Measurements from ENCODE around the gene FGFR3. TPM values are rescaled to one million over a fixed set of nuclear protein-coding genes. Genes with fewer than 3 reads are reported as not detected.
"Not testable (repeated sequence)": the region's sequence is repeated elsewhere in the genome, so short reads cannot be mapped to it uniquely, and the experiment has no call there.

The FGFR3 gene
- total RNA-seq, 1 experiment from 2014 or later: 10.2 TPM

DNA sequence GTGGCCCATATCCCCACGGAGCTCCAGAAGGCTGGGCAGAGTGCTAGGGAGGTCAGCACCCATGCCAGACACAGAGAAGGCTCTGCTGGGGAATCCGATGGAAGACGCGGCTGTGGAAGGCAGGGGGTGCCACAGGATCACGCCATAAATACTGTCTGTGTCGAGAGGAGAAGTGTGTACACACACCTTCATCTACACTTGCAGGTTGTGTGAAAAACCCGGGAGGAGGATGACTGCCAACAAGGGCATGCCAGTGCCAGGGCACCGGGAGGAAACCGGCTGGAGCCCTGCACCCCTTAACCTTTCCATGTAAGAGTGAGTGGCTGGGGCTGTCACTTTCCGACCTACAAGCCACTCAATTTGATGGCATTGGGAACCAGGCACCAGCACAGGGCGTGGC lies 31.7 kb downstream of the FGFR3 start:
- no peak for DNase-seq (ENCODE audit: low read depth in 1 of 2, low spot score in 2 of 2)
- H3K27me3 ChIP-seq (replicated peaks): no peaks in the 10 kb centered on the region
- no peaks in the 10 kb centered on the region for H3K4me1 ChIP-seq (replicated peaks)
- no peak overlapping the region for H3K27ac ChIP-seq
- no peaks in the 10 kb centered on the region for H3K9me3 ChIP-seq (replicated peaks)
- H3K4me3 ChIP-seq: no peak overlapping the region
- H3K36me3 ChIP-seq: 0 out of 2 replicates have a peak, but pooled peaks cover 3% of the 10 kb centered on the region

DNA sequence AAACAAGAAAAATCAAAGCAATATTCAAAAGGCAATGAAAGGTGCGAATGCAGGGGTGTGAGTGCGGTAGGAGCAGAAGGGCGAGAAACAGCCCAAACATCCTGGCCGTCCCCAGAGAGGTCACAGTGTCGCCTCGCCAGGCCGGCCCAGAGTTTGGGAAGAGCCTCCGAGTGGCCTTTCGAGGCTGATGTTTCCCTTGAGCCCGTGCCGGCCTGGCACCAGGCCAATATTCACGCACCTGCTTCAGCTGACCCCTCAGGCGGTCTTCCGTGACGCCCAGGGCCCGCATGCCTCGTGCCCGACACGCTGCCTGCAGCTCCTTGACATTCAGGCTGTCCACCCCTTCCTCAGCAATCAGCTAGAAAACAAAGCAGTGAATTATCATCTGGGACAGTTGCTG lies 32.2 kb downstream of the FGFR3 start:
- no peaks in the 10 kb centered on the region for H3K9me3 ChIP-seq (replicated peaks)
- no peaks in the 10 kb centered on the region for H3K27me3 ChIP-seq (replicated peaks)
- H3K4me1 ChIP-seq (replicated peaks): no peaks in the 10 kb centered on the region
- DNase-seq (ENCODE audit: low read depth in 1 of 2, low spot score in 2 of 2): no peak
- no peak overlapping the region for H3K4me3 ChIP-seq
- 0 out of 2 replicates have a peak, but pooled peaks cover 3% of the 10 kb centered on the region for H3K36me3 ChIP-seq
- H3K27ac ChIP-seq: no peak overlapping the region

DNA sequence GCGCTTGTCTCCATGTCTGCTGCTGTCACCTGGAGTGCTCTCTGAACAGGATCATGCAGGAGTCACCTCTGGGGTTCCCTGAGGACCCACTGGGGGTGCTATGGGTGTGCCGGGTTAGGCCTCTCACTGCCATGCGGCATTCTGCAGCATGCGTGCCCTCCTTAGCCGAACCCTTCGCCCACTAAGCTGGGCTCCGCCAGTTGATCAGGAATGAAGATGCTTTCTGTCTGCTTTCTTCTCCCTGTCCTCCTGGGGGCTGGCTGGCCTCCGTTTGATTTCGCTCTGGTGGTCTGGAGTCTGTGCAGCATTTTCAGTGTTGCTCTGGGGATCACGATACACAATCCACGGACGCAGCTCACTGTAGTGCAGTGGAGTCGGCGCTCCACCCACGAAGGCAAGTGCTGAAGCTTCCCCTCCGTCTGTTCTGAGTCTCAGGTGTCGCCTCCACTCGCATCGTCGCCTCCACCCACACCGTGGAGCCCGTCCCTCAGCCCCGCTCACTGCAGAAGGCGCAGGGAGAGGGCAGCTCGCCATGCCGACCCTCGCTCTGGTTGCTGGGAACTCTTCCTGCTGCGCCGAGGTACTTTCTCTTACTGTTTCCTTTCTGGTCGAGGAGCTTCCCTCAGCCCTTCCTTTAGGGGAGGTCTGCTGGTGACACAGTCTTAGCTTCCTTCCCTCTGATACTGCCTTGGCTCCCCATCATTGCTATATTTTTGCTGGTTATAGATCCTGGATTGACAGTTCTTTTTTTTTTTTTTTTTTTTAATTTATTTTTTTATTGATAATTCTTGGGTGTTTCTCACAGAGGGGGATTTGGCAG lies 33.6 kb downstream of the FGFR3 start:
- no peaks in the 10 kb centered on the region for H3K4me1 ChIP-seq (replicated peaks)
- H3K27me3 ChIP-seq (replicated peaks): no peaks in the 10 kb centered on the region
- H3K36me3 ChIP-seq: peaks cover 7% of the 10 kb centered on the region; the same call in 1 of the 2 replicates
- no peak overlapping the region for H3K27ac ChIP-seq
- no peak for DNase-seq (ENCODE audit: low read depth in 1 of 2, low spot score in 2 of 2)
- H3K9me3 ChIP-seq (replicated peaks): no peaks in the 10 kb centered on the region
- no peak overlapping the region for H3K4me3 ChIP-seq

DNA sequence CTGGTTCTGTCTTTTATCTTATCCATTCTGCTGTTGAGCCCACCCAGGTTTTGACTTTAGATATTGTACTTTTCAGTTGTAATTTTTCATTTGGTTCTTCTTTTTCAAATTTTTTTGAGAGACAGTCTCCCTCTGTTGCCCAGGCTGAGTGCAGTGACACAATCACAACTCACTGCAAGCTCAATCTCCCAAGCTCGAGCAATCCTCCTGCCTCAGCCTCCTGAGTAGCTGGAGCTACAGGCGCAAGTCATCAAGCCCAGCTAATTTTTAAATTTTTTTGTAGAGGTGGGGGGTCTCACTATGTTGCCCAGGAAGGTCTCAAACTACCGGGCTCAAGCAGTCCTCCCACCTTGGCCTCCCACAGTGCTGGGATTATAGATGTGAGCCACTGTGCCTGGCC lies 37.1 kb downstream of the FGFR3 start:
- no peaks in the 10 kb centered on the region for H3K27me3 ChIP-seq (replicated peaks)
- H3K4me3 ChIP-seq: no peak overlapping the region
- H3K27ac ChIP-seq: no peak overlapping the region
- DNase-seq (ENCODE audit: low read depth in 1 of 2, low spot score in 2 of 2): no peak
- H3K36me3 ChIP-seq: peaks cover 16% of the 10 kb centered on the region
- H3K4me1 ChIP-seq (replicated peaks): no peaks in the 10 kb centered on the region
- H3K9me3 ChIP-seq (replicated peaks): no peaks in the 10 kb centered on the region

DNA sequence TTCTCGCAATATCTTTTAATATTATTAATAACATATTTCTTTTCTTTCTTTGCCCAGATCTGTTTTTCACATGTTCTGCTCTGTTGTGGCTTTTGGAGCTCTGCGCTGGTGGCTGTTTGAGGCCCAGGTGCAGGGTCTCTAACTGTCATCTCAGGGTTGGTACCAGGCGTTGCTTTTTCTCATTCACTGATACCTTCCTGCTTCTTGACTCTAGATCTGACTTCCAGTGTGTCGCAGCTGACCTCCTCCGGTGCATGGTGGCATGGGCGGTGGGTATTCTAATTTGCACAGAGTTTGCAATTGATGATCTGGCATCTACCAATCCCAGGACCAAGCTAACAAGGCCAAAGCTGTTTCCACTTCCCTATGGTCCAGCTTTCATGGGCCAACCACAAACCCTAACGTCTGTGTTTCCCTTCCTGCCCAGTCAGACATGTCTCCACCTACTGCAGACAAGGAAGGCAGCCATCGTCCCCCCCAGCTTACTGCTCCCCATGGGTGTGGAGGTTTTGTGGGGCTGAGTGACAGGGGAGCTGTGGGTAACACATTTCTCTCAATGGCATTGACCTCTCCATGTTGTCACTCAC lies 37.6 kb downstream of the FGFR3 start:
- Histone ChIP-seq H3K4me3 (no peak overlapping the region), H3K27me3 (replicated peaks) (no peaks in the 10 kb centered on the region), H3K36me3 (peaks cover 16% of the 10 kb centered on the region), H3K4me1 (replicated peaks) (no peaks in the 10 kb centered on the region), H3K9me3 (replicated peaks) (no peaks in the 10 kb centered on the region), H3K27ac (no peak overlapping the region)
- no peak for DNase-seq (ENCODE audit: low read depth in 1 of 2, low spot score in 2 of 2)

DNA sequence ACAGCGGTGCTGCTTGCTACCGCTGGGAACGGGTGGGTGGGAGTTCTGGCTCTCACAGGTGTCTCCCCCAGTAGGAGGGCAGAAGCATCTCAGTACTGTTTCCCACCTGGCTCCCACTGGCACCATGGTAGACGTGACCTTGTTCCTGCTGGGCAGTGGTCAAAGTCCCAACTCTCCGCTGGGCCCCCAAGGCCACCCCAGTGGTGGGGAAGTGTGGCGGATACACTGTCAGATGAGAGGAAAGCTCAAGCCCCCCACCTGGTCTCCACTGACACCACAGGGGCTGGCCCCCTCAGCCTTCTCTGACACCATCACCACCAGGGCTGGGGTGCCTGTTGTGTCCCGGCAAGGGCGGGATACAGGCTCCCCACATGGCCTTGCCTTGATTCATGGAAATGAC lies 38.2 kb downstream of the FGFR3 start:
- H3K4me1 ChIP-seq (replicated peaks): no peaks in the 10 kb centered on the region
- H3K9me3 ChIP-seq (replicated peaks): no peaks in the 10 kb centered on the region
- no peak for DNase-seq (ENCODE audit: low read depth in 1 of 2, low spot score in 2 of 2)
- peaks cover 16% of the 10 kb centered on the region for H3K36me3 ChIP-seq
- no peak overlapping the region for H3K27ac ChIP-seq
- H3K27me3 ChIP-seq (replicated peaks): no peaks in the 10 kb centered on the region
- no peak overlapping the region for H3K4me3 ChIP-seq

DNA sequence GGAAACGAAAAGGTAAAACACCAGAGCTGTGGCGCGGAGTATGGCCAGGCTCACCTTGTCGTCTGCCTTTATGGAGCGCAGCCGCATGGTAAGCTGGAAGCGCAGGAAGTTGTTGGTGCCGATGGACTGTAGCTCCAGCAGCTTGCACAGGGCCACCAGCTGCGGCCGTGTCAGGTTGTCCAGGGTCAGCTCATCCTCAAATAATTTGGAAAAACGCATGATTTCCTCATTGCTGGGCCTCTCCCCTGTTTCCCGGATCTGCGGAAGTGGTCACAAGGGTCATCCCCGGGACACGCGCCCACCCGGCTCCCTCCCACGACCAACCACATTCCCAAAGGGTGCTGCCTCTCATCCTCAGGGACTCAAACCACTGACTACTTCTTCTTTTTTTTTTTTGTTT lies 39.6 kb downstream of the FGFR3 start:
- H3K27ac ChIP-seq: no peak overlapping the region
- no peaks in the 10 kb centered on the region for H3K4me1 ChIP-seq (replicated peaks)
- H3K27me3 ChIP-seq (replicated peaks): no peaks in the 10 kb centered on the region
- H3K4me3 ChIP-seq: no peak overlapping the region
- no peak for DNase-seq (ENCODE audit: low read depth in 1 of 2, low spot score in 2 of 2)
- no peaks in the 10 kb centered on the region for H3K9me3 ChIP-seq (replicated peaks)
- H3K36me3 ChIP-seq: peaks cover 16% of the 10 kb centered on the region

DNA sequence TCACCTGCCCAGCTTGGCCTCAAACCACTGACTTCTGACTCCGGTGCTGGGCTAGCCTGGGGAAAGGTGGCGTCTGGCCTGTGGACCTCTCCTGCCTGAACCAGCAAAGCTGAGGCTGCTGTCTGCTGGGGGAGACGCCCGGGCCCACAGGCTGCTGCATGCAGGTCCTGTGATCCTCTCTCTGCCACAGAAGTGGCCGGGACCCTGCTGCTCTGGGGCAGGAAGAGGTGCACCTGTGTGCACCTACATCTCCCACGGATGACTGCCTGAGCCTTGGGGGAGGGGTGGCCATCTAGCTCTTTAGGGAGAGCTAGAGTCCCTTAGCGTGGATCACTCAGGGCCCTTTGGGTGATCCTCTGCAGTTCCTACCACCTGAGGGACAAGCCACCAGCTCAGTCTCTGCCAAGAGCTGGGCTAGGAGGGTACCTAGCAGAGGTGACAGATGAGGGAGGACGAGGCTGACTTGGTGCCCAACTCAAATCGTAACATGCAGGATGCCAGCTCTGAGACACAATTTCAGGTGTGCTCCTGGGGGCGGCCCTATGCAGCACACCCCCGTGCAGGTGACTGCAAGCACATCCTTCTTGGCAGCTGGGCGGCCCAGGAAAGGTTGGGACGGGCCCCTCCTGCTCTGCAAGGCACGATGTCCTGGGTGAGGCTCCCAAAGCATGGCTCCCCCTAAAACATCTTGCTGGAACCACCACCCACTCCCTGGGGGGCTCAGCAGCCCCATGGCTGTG lies 40.4 kb downstream of the FGFR3 start:
- no peaks in the 10 kb centered on the region for H3K27me3 ChIP-seq (replicated peaks)
- H3K36me3 ChIP-seq: peaks cover 16% of the 10 kb centered on the region
- H3K4me3 ChIP-seq: no peak overlapping the region
- no peaks in the 10 kb centered on the region for H3K4me1 ChIP-seq (replicated peaks)
- no peak overlapping the region for H3K27ac ChIP-seq
- DNase-seq (ENCODE audit: low read depth in 1 of 2, low spot score in 2 of 2): no peak
- H3K9me3 ChIP-seq (replicated peaks): no peaks in the 10 kb centered on the region

DNA sequence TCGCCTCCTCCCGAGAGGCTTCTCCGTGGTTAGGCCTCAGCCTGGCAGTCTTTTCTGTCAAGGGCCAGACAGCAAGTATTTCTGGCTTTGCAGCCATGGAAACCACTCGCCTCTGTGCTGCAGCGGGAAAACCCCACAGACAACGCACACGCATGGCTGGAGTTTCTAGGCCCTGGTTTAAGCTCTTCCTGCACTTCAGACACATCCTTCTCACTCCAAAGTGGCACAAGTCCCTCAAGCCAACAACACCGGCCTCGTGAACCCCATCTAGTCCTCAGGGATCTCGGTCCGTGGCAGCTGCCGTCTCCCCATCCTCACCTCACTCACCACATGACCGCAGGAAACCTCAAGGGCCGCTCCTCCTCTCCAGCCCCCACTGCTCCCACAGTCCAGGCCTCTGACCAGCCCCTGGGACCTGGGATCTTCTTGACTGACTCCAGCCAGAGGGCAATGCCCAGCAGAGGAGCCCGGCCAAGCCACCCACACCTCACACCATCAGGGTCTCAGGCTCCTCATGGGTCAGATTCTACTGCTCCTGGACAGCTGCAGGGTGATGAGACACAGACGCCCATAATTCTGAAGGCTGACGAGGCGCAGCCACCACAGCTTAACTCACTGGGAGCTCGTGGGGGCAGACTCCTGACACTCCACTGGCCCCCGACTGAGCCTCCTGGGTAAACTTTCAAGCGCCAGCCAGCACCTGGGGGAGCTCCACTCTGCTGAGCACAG lies 41.1 kb downstream of the FGFR3 start:
- Histone ChIP-seq H3K27me3 (replicated peaks) (no peaks in the 10 kb centered on the region), H3K4me1 (replicated peaks) (no peaks in the 10 kb centered on the region), H3K9me3 (replicated peaks) (no peaks in the 10 kb centered on the region), H3K4me3 (no peak overlapping the region), H3K36me3 (peaks cover 16% of the 10 kb centered on the region), H3K27ac (no peak overlapping the region)
- no peak for DNase-seq (ENCODE audit: low read depth in 1 of 2, low spot score in 2 of 2)

DNA sequence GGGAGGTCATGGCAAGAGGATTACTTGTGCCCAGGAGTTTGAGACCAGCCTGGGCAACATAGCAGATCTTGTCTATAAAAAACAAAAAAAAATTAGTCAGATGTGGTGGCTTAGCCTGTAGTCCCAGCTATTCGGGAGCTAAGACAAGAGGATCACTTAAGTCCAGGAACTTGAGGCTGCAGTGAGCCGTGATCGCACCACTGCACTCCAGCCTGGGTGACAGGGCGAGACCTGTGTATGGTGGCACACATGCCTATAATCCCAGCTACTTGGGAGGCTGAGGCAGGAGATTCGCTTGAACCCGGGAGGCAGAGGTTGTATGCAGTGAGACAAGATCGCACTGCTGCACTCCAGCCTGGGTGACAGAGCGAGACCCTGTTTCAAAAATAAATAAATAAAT lies 42.7 kb downstream of the FGFR3 start:
- not testable (repeated sequence) for H3K27me3 ChIP-seq (replicated peaks); H3K9me3 ChIP-seq (replicated peaks); H3K27ac ChIP-seq; DNase-seq (ENCODE audit: low read depth in 1 of 2, low spot score in 2 of 2); H3K4me1 ChIP-seq (replicated peaks); H3K4me3 ChIP-seq
- peaks cover 16% of the 10 kb centered on the region for H3K36me3 ChIP-seq

DNA sequence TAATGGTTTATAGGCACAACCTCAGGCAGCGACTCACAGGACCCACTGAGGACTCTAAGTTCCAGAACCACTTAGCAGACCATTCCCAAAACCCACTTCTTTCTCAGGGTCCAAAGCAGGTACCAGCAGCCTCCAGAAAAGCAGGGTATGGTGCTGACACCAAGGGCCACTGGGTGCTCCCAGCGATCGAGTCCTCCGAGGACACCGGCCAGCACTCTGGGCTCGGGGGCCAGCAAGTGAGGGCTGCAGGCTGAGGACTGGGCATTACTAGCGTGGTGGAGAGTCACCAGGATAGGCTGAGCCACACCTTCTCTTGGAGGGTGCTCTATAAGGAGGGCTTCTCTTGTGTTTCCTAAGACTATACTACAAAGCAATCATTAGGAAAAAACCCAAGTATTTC lies 43.6 kb downstream of the FGFR3 start:
- H3K4me3 ChIP-seq: no peak overlapping the region
- H3K36me3 ChIP-seq: peaks cover 12% of the 10 kb centered on the region
- H3K4me1 ChIP-seq (replicated peaks): no peaks in the 10 kb centered on the region
- H3K9me3 ChIP-seq (replicated peaks): no peaks in the 10 kb centered on the region
- no peaks in the 10 kb centered on the region for H3K27me3 ChIP-seq (replicated peaks)
- H3K27ac ChIP-seq: no peak overlapping the region
- no peak for DNase-seq (ENCODE audit: low read depth in 1 of 2, low spot score in 2 of 2)

DNA sequence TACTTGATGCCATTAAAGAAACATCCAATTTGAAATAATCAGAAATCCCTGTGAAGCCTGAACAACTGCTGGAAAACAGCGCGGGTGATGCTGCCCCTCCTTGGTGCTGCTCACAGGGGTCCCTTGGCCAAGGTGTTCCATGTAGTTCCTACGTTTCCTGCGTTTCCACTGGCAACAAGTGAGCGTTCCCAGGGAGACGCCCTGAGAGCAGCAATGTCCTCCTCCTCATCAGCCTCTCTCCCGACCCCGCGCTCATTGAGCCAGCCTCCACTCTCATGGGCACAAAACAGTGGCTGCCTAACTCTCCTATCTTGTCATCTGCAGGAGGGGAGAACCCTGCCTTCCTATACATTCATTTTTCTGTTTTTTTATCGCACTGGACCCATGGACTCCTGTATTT lies 44.0 kb downstream of the FGFR3 start:
- no peaks in the 10 kb centered on the region for H3K4me1 ChIP-seq (replicated peaks)
- H3K4me3 ChIP-seq: no peak overlapping the region
- no peaks in the 10 kb centered on the region for H3K9me3 ChIP-seq (replicated peaks)
- H3K27me3 ChIP-seq (replicated peaks): no peaks in the 10 kb centered on the region
- no peak for DNase-seq (ENCODE audit: low read depth in 1 of 2, low spot score in 2 of 2)
- H3K36me3 ChIP-seq: peaks cover 11% of the 10 kb centered on the region
- H3K27ac ChIP-seq: no peak overlapping the region

DNA sequence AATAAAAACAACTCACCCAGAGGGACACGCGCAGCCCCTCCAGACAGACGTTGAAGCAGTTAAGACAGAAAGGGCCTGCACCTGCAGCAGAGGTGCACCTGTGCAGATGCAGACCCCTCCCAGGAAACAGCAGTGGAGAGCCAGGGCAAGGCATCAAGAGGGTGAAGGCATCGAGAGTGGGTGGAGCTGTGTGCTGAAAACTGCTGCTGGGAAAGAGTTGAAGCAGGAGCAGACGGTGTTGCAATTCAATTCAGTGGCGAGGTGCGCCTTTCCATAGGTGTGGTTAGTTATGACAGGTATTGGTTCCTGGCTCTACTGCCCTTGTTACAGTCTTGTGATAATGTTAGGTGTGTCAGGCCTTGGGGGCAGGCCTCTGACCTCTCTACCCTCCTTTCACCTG lies 46.2 kb downstream of the FGFR3 start:
- no peaks in the 10 kb centered on the region for H3K27me3 ChIP-seq (replicated peaks)
- no peaks in the 10 kb centered on the region for H3K4me1 ChIP-seq (replicated peaks)
- H3K36me3 ChIP-seq: peaks cover 3% of the 10 kb centered on the region; the same call in 1 of the 2 replicates
- DNase-seq (ENCODE audit: low read depth in 1 of 2, low spot score in 2 of 2): no peak
- no peak overlapping the region for H3K4me3 ChIP-seq
- no peak overlapping the region for H3K27ac ChIP-seq
- H3K9me3 ChIP-seq (replicated peaks): no peaks in the 10 kb centered on the region

All from SJSA1 (cell line).